ENCODE data around the gene AGXT2.

The AGXT2 gene

DNA sequence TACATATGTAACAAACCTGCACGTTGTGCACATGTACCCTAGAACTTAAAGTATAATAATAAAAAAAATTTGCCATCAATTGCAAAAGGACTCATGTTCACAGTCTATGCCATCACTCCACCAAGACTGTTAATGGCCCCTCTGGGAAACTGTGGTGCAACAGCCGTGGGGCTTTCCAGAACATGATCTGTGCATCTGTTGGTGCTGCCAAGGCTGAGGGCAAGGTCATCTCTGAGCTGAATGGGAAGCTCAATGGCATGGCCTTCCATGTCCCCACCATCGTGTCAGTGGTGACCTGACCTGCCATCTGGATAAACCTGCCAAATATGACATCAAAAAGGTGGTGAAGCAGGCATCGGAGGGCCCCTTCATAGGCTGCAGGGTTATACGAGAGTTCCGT, 33.4 kb upstream of the AGXT2 start:
- Histone ChIP-seq H3K9me3 (no peaks in the 10 kb centered on the region), H3K4me3 (ENCODE audit: low read depth, low read length) (no peak overlapping the region), H3K36me3 (no peaks in the 10 kb centered on the region), H3K27me3 (no peaks in the 10 kb centered on the region), H3K4me1 (no peaks in the 10 kb centered on the region)
- no peak for TF ChIP-seq CTCF (IDR thresholded peaks at IDR 0.05; ENCODE audit: low read depth, low read length)
- no peak for DNase-seq

- Histone ChIP-seq H3K4me3 (ENCODE audit: low read depth, low read length) (no peak overlapping the region), H3K27me3 (no peaks in the 10 kb centered on the region), H3K4me1 (no peaks in the 10 kb centered on the region), H3K36me3 (no peaks in the 10 kb centered on the region), H3K9me3 (no peaks in the 10 kb centered on the region)
- no peak for TF ChIP-seq CTCF (IDR thresholded peaks at IDR 0.05; ENCODE audit: low read depth, low read length)
- DNase-seq = no peak
Measured at GRCh38 chr5:35073160-35073559, 25.4 kb upstream of the AGXT2 start.

DNA sequence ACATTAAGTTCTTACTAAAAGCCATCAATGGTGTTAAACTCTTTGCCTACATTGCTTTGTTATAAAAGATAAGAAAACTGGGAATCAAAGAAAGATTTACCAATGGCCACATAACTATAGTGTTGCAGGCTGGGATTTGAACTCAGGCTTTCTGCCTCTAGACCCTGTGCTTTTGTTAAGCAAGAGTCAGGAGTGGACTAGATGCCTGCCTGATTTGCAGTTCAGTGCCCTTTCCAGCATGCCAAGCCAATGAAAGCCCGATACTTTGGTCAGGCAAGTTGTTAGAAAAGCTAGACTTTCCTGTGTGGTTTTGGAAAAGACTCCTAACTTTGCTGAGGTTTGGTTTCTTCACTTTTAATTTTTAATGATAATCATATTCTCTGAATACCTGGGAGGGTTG, 21.4 kb upstream of the AGXT2 start:
- H3K9me3 ChIP-seq = no peaks in the 10 kb centered on the region
- H3K27me3 ChIP-seq = no peaks in the 10 kb centered on the region
- H3K36me3 ChIP-seq = no peaks in the 10 kb centered on the region
- H3K4me3 ChIP-seq (ENCODE audit: low read depth, low read length) = no peak overlapping the region
- no peak for TF ChIP-seq CTCF (IDR thresholded peaks at IDR 0.05; ENCODE audit: low read depth, low read length)
- no peak for DNase-seq
- H3K4me1 ChIP-seq = no peaks in the 10 kb centered on the region

DNA sequence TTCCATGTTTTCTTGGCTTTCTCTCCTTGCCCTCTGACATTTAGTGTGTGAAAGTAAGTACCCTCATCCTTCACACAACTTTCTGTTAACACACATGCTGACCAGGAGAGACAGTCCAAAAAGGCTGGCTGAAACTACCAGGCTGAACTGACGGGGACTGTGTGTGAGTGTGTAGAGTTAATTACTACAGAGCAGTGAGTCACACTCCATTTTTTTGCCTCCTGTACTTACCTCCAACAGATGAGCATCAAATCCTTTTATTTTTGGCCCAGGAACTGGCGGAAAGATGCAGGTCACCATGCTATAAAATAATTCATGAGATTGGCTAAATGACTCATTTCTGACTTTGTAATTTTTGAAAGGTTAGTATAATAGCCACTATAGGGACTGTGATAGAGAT, 20.2 kb upstream of the AGXT2 start:
- Histone ChIP-seq H3K27me3 (no peaks in the 10 kb centered on the region), H3K9me3 (no peaks in the 10 kb centered on the region), H3K4me3 (ENCODE audit: low read depth, low read length) (no peak overlapping the region), H3K4me1 (no peaks in the 10 kb centered on the region), H3K36me3 (no peaks in the 10 kb centered on the region)
- TF ChIP-seq CTCF (IDR thresholded peaks at IDR 0.05; ENCODE audit: low read depth, low read length) = no peak
- peak; percentile 33 for DNase-seq

- H3K36me3 ChIP-seq = no peaks in the 10 kb centered on the region
- no peak for TF ChIP-seq CTCF (IDR thresholded peaks at IDR 0.05; ENCODE audit: low read depth, low read length)
- no peaks in the 10 kb centered on the region for H3K4me1 ChIP-seq
- no peak overlapping the region for H3K4me3 ChIP-seq (ENCODE audit: low read depth, low read length)
- no peaks in the 10 kb centered on the region for H3K9me3 ChIP-seq
- no peak for DNase-seq
- H3K27me3 ChIP-seq = no peaks in the 10 kb centered on the region
Measured at GRCh38 chr5:35066260-35066795, 18.6 kb upstream of the AGXT2 start.

DNA sequence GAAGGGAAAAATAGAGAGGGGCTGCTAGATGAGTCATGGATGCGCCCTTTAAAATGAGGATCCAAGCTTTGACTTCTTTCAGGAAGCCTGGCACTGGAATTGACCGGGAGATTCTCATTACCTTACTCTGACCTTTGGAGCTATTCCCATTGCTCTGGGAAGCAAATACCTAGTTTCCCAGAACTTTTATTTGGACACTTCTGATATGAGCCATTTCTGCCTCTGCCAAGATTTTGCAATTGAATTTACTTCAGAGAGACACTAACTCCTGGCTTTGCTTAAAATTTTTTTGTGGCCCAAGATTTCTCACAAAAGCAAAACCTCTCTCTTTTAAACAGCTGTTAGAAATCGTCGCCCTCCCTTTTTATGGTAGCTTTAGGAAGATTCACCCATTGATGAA, 15.7 kb upstream of the AGXT2 start:
- Histone ChIP-seq H3K36me3 (no peaks in the 10 kb centered on the region), H3K4me1 (no peaks in the 10 kb centered on the region), H3K9me3 (no peaks in the 10 kb centered on the region), H3K27me3 (no peaks in the 10 kb centered on the region), H3K4me3 (ENCODE audit: low read depth, low read length) (no peak overlapping the region)
- no peak for TF ChIP-seq CTCF (IDR thresholded peaks at IDR 0.05; ENCODE audit: low read depth, low read length)
- DNase-seq = no peak

Measured in BE2C (cell line).